ENCODE results near the gene TTC16.

GRCh38 chr9:127776195-127776923 is 60.5 kb downstream of the TTC16 start:
- TF ChIP-seq CTCF (IDR thresholded peaks at IDR 0.05) (no peak), EP300 (IDR thresholded peaks at IDR 0.05) (no peak), POLR2A (IDR thresholded peaks at IDR 0.05) (no peak)
